PFSK-1 (cell line): ENCODE measurements around the gene LRCH1.

ENCODE experiments used
- FOXP2 ChIP-seq: optimal IDR thresholded peaks from 2 replicates; pipeline ENCODE3; 2011; ENCODE audit warnings: borderline replicate concordance, control low read depth, inconsistent platforms; ENCODE audit not compliant: insufficient read depth; ENCODE audit errors: extremely low read length, extremely low read depth
- POLR2AphosphoS5 ChIP-seq: IDR thresholded peaks from 2 replicates; pipeline ENCODE4 v1.6.1; 2012; ENCODE audit warnings: low read depth, mild to moderate bottlenecking, control low read depth, low read length, moderate library complexity
- REST ChIP-seq, 2 experiments: IDR thresholded peaks; 2 replicates each; pipeline versions ENCODE4 v1.6.1 to v1.8.0; 2011 to 2012; ENCODE audit warnings: low read depth in 2 of 2, low read length in 2 of 2, control low read depth in 1 of 2, inconsistent platforms in 1 of 2, mild to moderate bottlenecking in 1 of 2, moderate library complexity in 1 of 2; ENCODE audit not compliant: insufficient read depth in 1 of 2
- SIN3A ChIP-seq: IDR thresholded peaks from 2 replicates; pipeline ENCODE4 v1.6.1; 2012; ENCODE audit warnings: mild to moderate bottlenecking, low read length, moderate library complexity, borderline replicate concordance; ENCODE audit not compliant: insufficient read depth
- TAF1 ChIP-seq: IDR thresholded peaks from 2 replicates; pipeline ENCODE4 v1.6.1; 2012; ENCODE audit warnings: low read length, control low read depth, borderline replicate concordance; ENCODE audit not compliant: insufficient read depth

Gene LRCH1

GRCh38 chr13:46570273-46570672 lies 17.3 kb downstream of the LRCH1 start:
- TF ChIP-seq SIN3A (no peak), TAF1 (no peak), POLR2AphosphoS5 (no peak), REST (IDR thresholded peaks at IDR 0.05; ENCODE audit: insufficient read depth in 1 of 2, low read depth in 2 of 2, low read length in 2 of 2) (no peak), FOXP2 (no peak)

GRCh38 chr13:46571189-46571908 lies 18.4 kb downstream of the LRCH1 start:
- no peak for TF ChIP-seq REST (IDR thresholded peaks at IDR 0.05; ENCODE audit: insufficient read depth in 1 of 2, low read depth in 2 of 2, low read length in 2 of 2)
- TF ChIP-seq TAF1 = no peak
- no peak for TF ChIP-seq POLR2AphosphoS5
- TF ChIP-seq FOXP2 = no peak
- TF ChIP-seq SIN3A = no peak

GRCh38 chr13:46571909-46572595 lies 19.1 kb downstream of the LRCH1 start:
- TF ChIP-seq TAF1 = no peak
- no peak for TF ChIP-seq FOXP2
- TF ChIP-seq REST (IDR thresholded peaks at IDR 0.05; ENCODE audit: insufficient read depth in 1 of 2, low read depth in 2 of 2, low read length in 2 of 2) = no peak
- no peak for TF ChIP-seq POLR2AphosphoS5
- TF ChIP-seq SIN3A = no peak

- TF ChIP-seq SIN3A (no peak), FOXP2 (no peak), REST (IDR thresholded peaks at IDR 0.05; ENCODE audit: insufficient read depth in 1 of 2, low read depth in 2 of 2, low read length in 2 of 2) (no peak), TAF1 (no peak), POLR2AphosphoS5 (no peak)
Observed at GRCh38 chr13:46572752-46573431, 19.9 kb downstream of the LRCH1 start.
